Activated B cell treated with CpG ODN at 0.5 μM for 24 hours (primary cell): ENCODE measurements around the gene COPS8. TPM values are rescaled to one million over a fixed set of nuclear protein-coding genes. Genes with fewer than 3 reads are reported as not detected.

ENCODE experiments used
- ATAC-seq: fragments of 200-7000 bp; cut with Tn5 transposase; one replicate; pipeline ENCODE4 v1.10.0; 2021; ENCODE audit warnings: low read depth, mild to moderate bottlenecking, moderate library complexity
- CTCF ChIA-PET: fragments of 350-600 bp; sonication (Branson Sonifier 250); formaldehyde crosslinking; loops from one replicate; lab custom pipeline; 2021; ENCODE audit warnings: antibody characterized with exemption; lab: Charles Lee
- POLR2A ChIA-PET: fragments of 350-600 bp; sonication (Branson Sonifier 250); formaldehyde crosslinking; loops from one replicate; lab custom pipeline; 2021; ENCODE audit warnings: antibody characterized with exemption; lab: Charles Lee
- DNase-seq: peaks from one replicate; pipeline ENCODE4 v3.0.0; 2022
- H3K27ac Mint-ChIP-seq: one replicate; pipeline ENCODE4 v1.8.0; 2020; ENCODE audit warnings: mixed read lengths
- H3K27me3 Mint-ChIP-seq: one replicate; pipeline ENCODE4 v1.8.0; 2021; ENCODE audit warnings: mixed read lengths
- H3K36me3 Mint-ChIP-seq: one replicate; pipeline ENCODE4 v1.8.0; 2021; ENCODE audit warnings: low read depth, mixed read lengths
- H3K4me1 Mint-ChIP-seq: one replicate; pipeline ENCODE4 v1.8.0; 2021; ENCODE audit warnings: mixed read lengths
- H3K4me3 Mint-ChIP-seq: one replicate; pipeline ENCODE4 v1.8.0; 2020; ENCODE audit warnings: mild to moderate bottlenecking, mixed read lengths
- H3K9me3 Mint-ChIP-seq: one replicate; pipeline ENCODE4 v1.8.0; 2020; ENCODE audit warnings: mixed read lengths
- CTCF ChIP-seq: fragments of 200-600 bp; IDR thresholded peaks from one replicate; pipeline ENCODE4 v1.8.0; 2022; ENCODE audit warnings: antibody characterized with exemption, mild to moderate bottlenecking
- intact Hi-C: fragments of 100-400 bp; cut with micrococcal nuclease; formaldehyde crosslinking; loops from one replicate; pipeline ENCODE4 v1.15.1; 2024
- total RNA-seq: library from RNA; stranded (reverse); gene quantifications from 2 replicates; pipeline ENCODE4 v1.2.3, GENCODE V29; 2022

COPS8 gene
- total RNA-seq, 1 donor from 2014 or later: 31.8 TPM

GRCh38 chr2:237099804-237100203, 14.1 kb downstream of the COPS8 start:
- CTCF ChIA-PET: no interaction called here
- no peaks in the 10 kb centered on the region for H3K9me3 Mint-ChIP-seq
- POLR2A ChIA-PET: no interaction called here
- H3K4me3 Mint-ChIP-seq: no peak overlapping the region
- no peaks in the 10 kb centered on the region for H3K27me3 Mint-ChIP-seq
- intact Hi-C loops: no loop called here
- no peak for ATAC-seq
- no peak overlapping the region for H3K27ac Mint-ChIP-seq
- no peak for TF ChIP-seq CTCF
- no peaks in the 10 kb centered on the region for H3K4me1 Mint-ChIP-seq
- no peak for DNase-seq
- peaks cover 78% of the 10 kb centered on the region for H3K36me3 Mint-ChIP-seq

GRCh38 chr2:237101118-237101979, 15.7 kb downstream of the COPS8 start:
- POLR2A ChIA-PET: no interaction called here
- intact Hi-C loops: no loop called here
- H3K4me3 Mint-ChIP-seq: no peak overlapping the region
- DNase-seq: no peak
- H3K27ac Mint-ChIP-seq: no peak overlapping the region
- no peak for ATAC-seq
- H3K9me3 Mint-ChIP-seq: no peaks in the 10 kb centered on the region
- H3K27me3 Mint-ChIP-seq: no peaks in the 10 kb centered on the region
- H3K4me1 Mint-ChIP-seq: no peaks in the 10 kb centered on the region
- TF ChIP-seq CTCF: no peak
- peaks cover 78% of the 10 kb centered on the region for H3K36me3 Mint-ChIP-seq
- CTCF ChIA-PET: no interaction called here

- Mint-ChIP-seq H3K4me1 (no peaks in the 10 kb centered on the region), H3K27me3 (no peaks in the 10 kb centered on the region), H3K36me3 (peaks cover 67% of the 10 kb centered on the region), H3K9me3 (no peaks in the 10 kb centered on the region), H3K27ac (no peak overlapping the region), H3K4me3 (no peak overlapping the region)
- TF ChIP-seq CTCF: no peak
- ATAC-seq: no peak
- DNase-seq: no peak
- POLR2A ChIA-PET: no interaction called here
- CTCF ChIA-PET: no interaction called here
- intact Hi-C loops: no loop called here
These were observed 16.7 kb downstream of the COPS8 start for GRCh38 chr2:237102428-237102827.

GRCh38 chr2:237109421-237109934, 23.8 kb downstream of the COPS8 start:
- DNase-seq: no peak
- Mint-ChIP-seq H3K36me3 (peaks cover 31% of the 10 kb centered on the region), H3K4me3 (no peak overlapping the region), H3K27ac (no peak overlapping the region), H3K27me3 (no peaks in the 10 kb centered on the region), H3K9me3 (peaks cover 23% of the 10 kb centered on the region), H3K4me1 (no peaks in the 10 kb centered on the region)
- CTCF ChIA-PET: no interaction called here
- intact Hi-C loops: no loop called here
- ATAC-seq: no peak
- POLR2A ChIA-PET: no interaction called here
- TF ChIP-seq CTCF: no peak

- no peak for TF ChIP-seq CTCF
- H3K27ac Mint-ChIP-seq: no peak overlapping the region
- intact Hi-C loops: no loop called here
- H3K4me3 Mint-ChIP-seq: no peak overlapping the region
- peaks cover 17% of the 10 kb centered on the region for H3K36me3 Mint-ChIP-seq
- no peaks in the 10 kb centered on the region for H3K27me3 Mint-ChIP-seq
- ChIA-PET POLR2A (no interaction called here), CTCF (no interaction called here)
- ATAC-seq (no peak), DNase-seq (no peak)
- H3K9me3 Mint-ChIP-seq: peaks cover 22% of the 10 kb centered on the region
- peaks cover 6% of the 10 kb centered on the region for H3K4me1 Mint-ChIP-seq
These were observed 27.5 kb downstream of the COPS8 start for GRCh38 chr2:237113026-237113795.
